22Rv1 (cell line): ENCODE results near the gene USP35.

Experiments
- ZFX ChIP-seq: fragments of 450-650 bp; IDR thresholded peaks from 2 replicates; pipeline ENCODE4 v1.6.1; 2017; ENCODE audit warnings: antibody characterized with exemption, borderline replicate concordance
- TF ChIP-seq, protein P1 (sequence below): fragments of 450-650 bp; IDR thresholded peaks from 2 replicates; pipeline ENCODE4 v1.5.1; 2017; ENCODE audit warnings: mild to moderate bottlenecking

DNA sequence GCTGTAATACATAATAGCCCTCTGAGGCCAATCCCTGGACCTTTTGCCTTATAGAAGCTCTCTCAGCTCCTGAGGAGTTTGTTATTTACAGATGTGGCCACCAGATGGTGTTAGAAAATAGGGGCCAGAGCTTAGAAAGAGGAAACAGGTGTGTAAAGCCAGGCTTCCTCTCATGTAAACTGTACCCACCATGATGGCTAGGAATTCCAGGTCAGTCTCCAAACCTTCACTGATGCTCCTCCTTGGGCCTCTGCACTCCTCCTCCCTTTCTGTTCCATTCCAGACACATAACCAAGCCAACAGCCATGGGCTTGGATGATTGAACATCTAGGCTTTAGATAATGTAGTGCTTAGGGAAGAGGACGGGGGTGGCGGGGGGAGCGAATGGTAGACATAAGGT lies 39.7 kb downstream of the USP35 start:
- TF ChIP-seq, protein P1, sequence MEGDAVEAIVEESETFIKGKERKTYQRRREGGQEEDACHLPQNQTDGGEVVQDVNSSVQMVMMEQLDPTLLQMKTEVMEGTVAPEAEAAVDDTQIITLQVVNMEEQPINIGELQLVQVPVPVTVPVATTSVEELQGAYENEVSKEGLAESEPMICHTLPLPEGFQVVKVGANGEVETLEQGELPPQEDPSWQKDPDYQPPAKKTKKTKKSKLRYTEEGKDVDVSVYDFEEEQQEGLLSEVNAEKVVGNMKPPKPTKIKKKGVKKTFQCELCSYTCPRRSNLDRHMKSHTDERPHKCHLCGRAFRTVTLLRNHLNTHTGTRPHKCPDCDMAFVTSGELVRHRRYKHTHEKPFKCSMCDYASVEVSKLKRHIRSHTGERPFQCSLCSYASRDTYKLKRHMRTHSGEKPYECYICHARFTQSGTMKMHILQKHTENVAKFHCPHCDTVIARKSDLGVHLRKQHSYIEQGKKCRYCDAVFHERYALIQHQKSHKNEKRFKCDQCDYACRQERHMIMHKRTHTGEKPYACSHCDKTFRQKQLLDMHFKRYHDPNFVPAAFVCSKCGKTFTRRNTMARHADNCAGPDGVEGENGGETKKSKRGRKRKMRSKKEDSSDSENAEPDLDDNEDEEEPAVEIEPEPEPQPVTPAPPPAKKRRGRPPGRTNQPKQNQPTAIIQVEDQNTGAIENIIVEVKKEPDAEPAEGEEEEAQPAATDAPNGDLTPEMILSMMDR, result peak; percentile 71
- no peak for TF ChIP-seq ZFX
